ENCODE results near the gene SLAMF1.

Gene SLAMF1

DNA sequence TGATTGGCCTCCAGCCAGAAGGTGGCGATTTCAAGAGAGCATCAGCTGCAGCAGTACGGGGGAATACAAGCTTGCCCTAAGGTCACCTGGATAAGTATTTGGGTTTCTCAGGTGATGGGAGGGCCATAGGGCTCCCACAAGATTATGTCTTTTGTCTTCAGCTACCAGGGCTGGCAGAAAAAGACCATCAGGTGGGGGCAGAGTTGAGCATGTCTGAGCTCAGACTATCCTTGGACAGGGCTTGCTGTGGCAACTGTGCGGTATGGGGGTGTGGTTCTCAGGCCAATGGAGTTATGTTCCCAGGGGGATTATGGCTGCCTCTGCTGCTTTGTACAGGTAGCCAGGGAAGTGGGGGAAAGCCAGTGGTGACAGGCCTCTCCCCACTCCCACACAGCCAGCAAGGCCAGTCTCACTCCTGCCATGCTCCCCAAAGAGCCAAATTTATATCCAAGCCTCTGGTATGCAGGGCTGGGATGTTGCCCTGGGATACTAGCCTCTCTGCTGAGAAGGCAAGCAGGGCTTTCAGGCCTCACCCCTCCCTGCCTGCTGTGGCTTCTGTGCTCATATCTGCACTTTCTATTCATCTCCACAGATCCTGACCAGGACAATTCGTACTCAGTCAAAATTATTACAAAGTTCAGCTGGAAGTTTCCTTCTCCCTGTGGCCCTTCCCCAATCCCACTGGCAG, 40.9 kb downstream of the SLAMF1 start:
- Histone ChIP-seq H3K18ac (ENCODE audit: low read depth in 1 of 2, low read length in 2 of 2) (no peak overlapping the region), H4K8ac (ENCODE audit: low read length) (no peak overlapping the region), H3K14ac (ENCODE audit: low read length in 2 of 2) (no peak overlapping the region), H4K91ac (ENCODE audit: low read length) (no peak overlapping the region), H3K27ac (ENCODE audit: low read length, poor library complexity, severe bottlenecking) (no peak overlapping the region), H2AK5ac (ENCODE audit: low read length, severe bottlenecking) (peak overlapping the region; percentile 9), H2BK120ac (ENCODE audit: low read depth, low read length) (no peak overlapping the region), H3K79me1 (replicated peaks; ENCODE audit: low read length, poor library complexity, severe bottlenecking) (no peaks in the 10 kb centered on the region), H3K27me3 (ENCODE audit: control insufficient read depth in 1 of 2, insufficient read depth in 1 of 2, low read length in 2 of 2) (peaks cover 24 to 33% of the 10 kb centered on the region in 2 experiments), H2AFZ (ENCODE audit: low read depth, low read length) (no peak overlapping the region), H3K9me3 (ENCODE audit: control insufficient read depth, low read length) (peaks cover 3% of the 10 kb centered on the region), H3K4me2 (ENCODE audit: low read length, poor library complexity, severe bottlenecking) (no peak overlapping the region), H2BK5ac (ENCODE audit: low read depth, low read length, poor library complexity, severe bottlenecking) (no peak overlapping the region), H3K4ac (ENCODE audit: low read depth in 1 of 2, low read length in 2 of 2) (no peak overlapping the region), H2BK15ac (ENCODE audit: low read depth, poor library complexity, severe bottlenecking) (no peak overlapping the region), H2BK12ac (ENCODE audit: low read length in 2 of 2) (no peak overlapping the region), H3K9ac (ENCODE audit: low read length) (no peak overlapping the region), H3K36me3 (ENCODE audit: control insufficient read depth in 1 of 2, insufficient read depth in 2 of 2, low read depth in 1 of 2, low read length in 2 of 2) (no peaks in the 10 kb centered on the region), H3K23ac (ENCODE audit: low read length in 2 of 2) (no peak overlapping the region), H3K4me1 (ENCODE audit: control insufficient read depth, insufficient read depth, low read depth, low read length) (peaks cover 4% of the 10 kb centered on the region), H3K4me3 (ENCODE audit: insufficient read depth in 1 of 2, low read depth in 1 of 2, low read length in 2 of 2) (no peak overlapping the region)
- WGBS: 91% methylated on average over 4 of the region's 4 CpGs
- DNase-seq: no peak

DNA sequence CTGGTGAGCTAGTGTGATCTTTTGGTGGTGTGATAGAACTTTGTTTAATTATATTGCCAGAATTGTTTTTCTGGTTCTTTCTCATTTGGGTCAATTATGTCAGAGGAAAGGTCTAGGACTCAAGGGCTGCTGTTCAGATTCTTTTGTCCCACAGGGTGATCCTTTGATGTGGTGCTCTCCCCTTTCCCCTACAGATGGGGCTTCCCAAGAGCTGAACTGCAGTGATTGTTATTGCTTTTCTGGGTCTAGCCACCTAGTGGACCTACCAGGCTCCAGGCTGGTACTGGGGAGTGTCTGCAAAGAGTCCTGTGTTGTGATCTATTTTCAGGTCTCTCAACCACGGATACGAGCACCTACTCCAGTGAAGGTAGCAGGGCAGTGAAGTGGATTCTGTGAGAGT, 41.6 kb downstream of the SLAMF1 start:
- Histone ChIP-seq H3K4me2 (ENCODE audit: low read length, poor library complexity, severe bottlenecking) (no peak overlapping the region), H4K91ac (ENCODE audit: low read length) (no peak overlapping the region), H2AFZ (ENCODE audit: low read depth, low read length) (no peak overlapping the region), H3K36me3 (ENCODE audit: control insufficient read depth in 1 of 2, insufficient read depth in 2 of 2, low read depth in 1 of 2, low read length in 2 of 2) (no peaks in the 10 kb centered on the region), H2BK12ac (ENCODE audit: low read length in 2 of 2) (no peak overlapping the region), H3K4me1 (ENCODE audit: control insufficient read depth, insufficient read depth, low read depth, low read length) (peaks cover 4% of the 10 kb centered on the region), H3K9me3 (ENCODE audit: control insufficient read depth, low read length) (peaks cover 3% of the 10 kb centered on the region), H3K79me1 (replicated peaks; ENCODE audit: low read length, poor library complexity, severe bottlenecking) (no peaks in the 10 kb centered on the region), H2BK15ac (ENCODE audit: low read depth, poor library complexity, severe bottlenecking) (no peak overlapping the region), H2BK120ac (ENCODE audit: low read depth, low read length) (no peak overlapping the region), H3K18ac (ENCODE audit: low read depth in 1 of 2, low read length in 2 of 2) (no peak overlapping the region), H4K8ac (ENCODE audit: low read length) (no peak overlapping the region), H3K9ac (ENCODE audit: low read length) (no peak overlapping the region), H3K14ac (ENCODE audit: low read length in 2 of 2) (no peak overlapping the region), H2AK5ac (ENCODE audit: low read length, severe bottlenecking) (no peak overlapping the region), H2BK5ac (ENCODE audit: low read depth, low read length, poor library complexity, severe bottlenecking) (no peak overlapping the region), H3K27ac (ENCODE audit: low read length, poor library complexity, severe bottlenecking) (no peak overlapping the region), H3K4ac (ENCODE audit: low read depth in 1 of 2, low read length in 2 of 2) (no peak overlapping the region), H3K4me3 (ENCODE audit: insufficient read depth in 1 of 2, low read depth in 1 of 2, low read length in 2 of 2) (no peak overlapping the region), H3K23ac (ENCODE audit: low read length in 2 of 2) (no peak overlapping the region), H3K27me3 (ENCODE audit: control insufficient read depth in 1 of 2, insufficient read depth in 1 of 2, low read length in 2 of 2) (peaks cover 18 to 25% of the 10 kb centered on the region in 2 experiments)
- WGBS: 87% methylated on average over 2 of the region's 2 CpGs
- no peak for DNase-seq

DNA sequence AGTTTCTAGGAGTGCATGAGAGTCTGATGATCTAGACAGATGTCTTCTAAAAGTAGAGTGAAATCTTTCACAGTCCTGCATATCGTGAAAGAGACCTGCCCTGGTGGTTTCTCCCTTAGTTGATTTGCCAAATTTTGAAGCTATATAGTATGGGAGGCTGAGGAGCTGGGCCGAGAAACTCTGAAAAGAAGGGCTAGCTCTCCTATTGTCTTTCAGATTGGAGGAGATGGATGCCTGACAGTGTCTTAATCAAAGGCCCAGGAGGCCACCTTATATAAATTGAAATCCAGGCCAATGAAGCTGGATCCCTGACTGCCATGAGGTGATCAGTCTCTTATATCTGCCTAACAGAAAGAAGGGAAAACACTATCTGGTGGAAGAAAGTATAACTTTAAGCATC, 49.1 kb downstream of the SLAMF1 start:
- no peak overlapping the region for H2AFZ ChIP-seq (ENCODE audit: low read depth, low read length)
- H3K27me3 ChIP-seq (ENCODE audit: control insufficient read depth in 1 of 2, insufficient read depth in 1 of 2, low read length in 2 of 2): no peaks in the 10 kb centered on the region
- peaks cover 6% of the 10 kb centered on the region for H3K9me3 ChIP-seq (ENCODE audit: control insufficient read depth, low read length)
- H2BK5ac ChIP-seq (ENCODE audit: low read depth, low read length, poor library complexity, severe bottlenecking): no peak overlapping the region
- H3K14ac ChIP-seq (ENCODE audit: low read length in 2 of 2): no peak overlapping the region
- H3K23ac ChIP-seq (ENCODE audit: low read length in 2 of 2): no peak overlapping the region
- no peak overlapping the region for H3K4ac ChIP-seq (ENCODE audit: low read depth in 1 of 2, low read length in 2 of 2)
- no peak overlapping the region for H3K4me2 ChIP-seq (ENCODE audit: low read length, poor library complexity, severe bottlenecking)
- no peak overlapping the region for H2BK12ac ChIP-seq (ENCODE audit: low read length in 2 of 2)
- H3K9ac ChIP-seq (ENCODE audit: low read length): no peak overlapping the region
- 74% methylated on average over 2 of the region's 2 CpGs for WGBS
- no peak overlapping the region for H2BK15ac ChIP-seq (ENCODE audit: low read depth, poor library complexity, severe bottlenecking)
- no peaks in the 10 kb centered on the region for H3K4me1 ChIP-seq (ENCODE audit: control insufficient read depth, insufficient read depth, low read depth, low read length)
- no peak overlapping the region for H3K27ac ChIP-seq (ENCODE audit: low read length, poor library complexity, severe bottlenecking)
- no peak overlapping the region for H3K4me3 ChIP-seq (ENCODE audit: insufficient read depth in 1 of 2, low read depth in 1 of 2, low read length in 2 of 2)
- no peak overlapping the region for H2AK5ac ChIP-seq (ENCODE audit: low read length, severe bottlenecking)
- H4K91ac ChIP-seq (ENCODE audit: low read length): no peak overlapping the region
- no peak overlapping the region for H3K18ac ChIP-seq (ENCODE audit: low read depth in 1 of 2, low read length in 2 of 2)
- DNase-seq: no peak
- H4K8ac ChIP-seq (ENCODE audit: low read length): no peak overlapping the region
- H2BK120ac ChIP-seq (ENCODE audit: low read depth, low read length): no peak overlapping the region
- no peaks in the 10 kb centered on the region for H3K36me3 ChIP-seq (ENCODE audit: control insufficient read depth in 1 of 2, insufficient read depth in 2 of 2, low read depth in 1 of 2, low read length in 2 of 2)
- no peaks in the 10 kb centered on the region for H3K79me1 ChIP-seq (replicated peaks; ENCODE audit: low read length, poor library complexity, severe bottlenecking)

DNA sequence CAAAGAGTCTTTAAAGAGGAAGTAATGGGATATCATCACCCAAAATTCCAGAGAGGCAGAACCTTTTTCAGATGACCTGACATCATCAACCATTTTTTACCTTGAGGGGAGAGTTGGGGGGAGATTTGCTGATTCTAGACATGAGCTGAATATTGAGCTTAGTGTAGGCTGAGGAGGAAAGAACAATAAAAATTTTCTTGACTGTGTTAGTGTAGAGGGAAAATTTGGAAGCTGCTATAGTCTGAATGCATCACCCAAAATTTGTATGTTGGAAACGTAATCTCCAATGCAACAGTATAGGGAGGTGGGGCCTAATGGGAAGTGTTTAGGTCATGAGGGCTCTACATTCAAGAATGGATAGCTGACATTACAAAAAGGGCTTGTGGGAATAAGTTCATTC, 49.8 kb downstream of the SLAMF1 start:
- H2BK15ac ChIP-seq (ENCODE audit: low read depth, poor library complexity, severe bottlenecking): no peak overlapping the region
- peaks cover 6% of the 10 kb centered on the region for H3K9me3 ChIP-seq (ENCODE audit: control insufficient read depth, low read length)
- no peak overlapping the region for H3K9ac ChIP-seq (ENCODE audit: low read length)
- WGBS: 97% methylated on average over 1 of the region's 1 CpG
- H2BK12ac ChIP-seq (ENCODE audit: low read length in 2 of 2): no peak overlapping the region
- no peak overlapping the region for H2AFZ ChIP-seq (ENCODE audit: low read depth, low read length)
- H2BK5ac ChIP-seq (ENCODE audit: low read depth, low read length, poor library complexity, severe bottlenecking): no peak overlapping the region
- H3K4me2 ChIP-seq (ENCODE audit: low read length, poor library complexity, severe bottlenecking): no peak overlapping the region
- H3K4me3 ChIP-seq (ENCODE audit: insufficient read depth in 1 of 2, low read depth in 1 of 2, low read length in 2 of 2): no peak overlapping the region
- H3K4me1 ChIP-seq (ENCODE audit: control insufficient read depth, insufficient read depth, low read depth, low read length): no peaks in the 10 kb centered on the region
- H3K79me1 ChIP-seq (replicated peaks; ENCODE audit: low read length, poor library complexity, severe bottlenecking): no peaks in the 10 kb centered on the region
- H3K27ac ChIP-seq (ENCODE audit: low read length, poor library complexity, severe bottlenecking): no peak overlapping the region
- H3K4ac ChIP-seq (ENCODE audit: low read depth in 1 of 2, low read length in 2 of 2): no peak overlapping the region
- H3K18ac ChIP-seq (ENCODE audit: low read depth in 1 of 2, low read length in 2 of 2): no peak overlapping the region
- no peak overlapping the region for H3K14ac ChIP-seq (ENCODE audit: low read length in 2 of 2)
- no peak overlapping the region for H2BK120ac ChIP-seq (ENCODE audit: low read depth, low read length)
- no peak overlapping the region for H2AK5ac ChIP-seq (ENCODE audit: low read length, severe bottlenecking)
- no peak overlapping the region for H4K8ac ChIP-seq (ENCODE audit: low read length)
- H3K36me3 ChIP-seq (ENCODE audit: control insufficient read depth in 1 of 2, insufficient read depth in 2 of 2, low read depth in 1 of 2, low read length in 2 of 2): no peaks in the 10 kb centered on the region
- no peak overlapping the region for H3K23ac ChIP-seq (ENCODE audit: low read length in 2 of 2)
- no peak for DNase-seq
- H3K27me3 ChIP-seq (ENCODE audit: control insufficient read depth in 1 of 2, insufficient read depth in 1 of 2, low read length in 2 of 2): no peaks in the 10 kb centered on the region
- no peak overlapping the region for H4K91ac ChIP-seq (ENCODE audit: low read length)

Measured in mesenchymal stem cell (in vitro differentiated cells and primary cell).